Activated naive CD8-positive, alpha-beta T cell treated with anti-CD3 and anti-CD28 coated beads for 36 hours (primary cell): Measurements from ENCODE around the gene NUDT3. TPM values are rescaled to one million over a fixed set of nuclear protein-coding genes. Genes with fewer than 3 reads are reported as not detected.

Experiments
- DNase-seq: peaks from one replicate; pipeline ENCODE4 v3.0.0; 2021
- H3K27ac Mint-ChIP-seq: one replicate; pipeline ENCODE4 v1.8.0; 2022; ENCODE audit warnings: mild to moderate bottlenecking, moderate library complexity, mixed read lengths
- H3K27me3 Mint-ChIP-seq: one replicate; pipeline ENCODE4 v1.8.0; 2022; ENCODE audit warnings: mild to moderate bottlenecking, mixed read lengths
- H3K36me3 Mint-ChIP-seq: one replicate; pipeline ENCODE4 v1.8.0; 2021; ENCODE audit warnings: mild to moderate bottlenecking, mixed read lengths
- H3K4me1 Mint-ChIP-seq: one replicate; pipeline ENCODE4 v1.8.0; 2021; ENCODE audit warnings: mixed read lengths
- H3K4me3 Mint-ChIP-seq: one replicate; pipeline ENCODE4 v1.8.0; 2022; ENCODE audit warnings: mild to moderate bottlenecking, moderate library complexity, mixed read lengths
- H3K9me3 Mint-ChIP-seq: one replicate; pipeline ENCODE4 v1.8.0; 2022; ENCODE audit warnings: mixed read lengths
- total RNA-seq, 2 experiments: library from RNA; stranded (reverse); gene quantifications; one replicate each; pipeline ENCODE4 v1.2.3, GENCODE V29; 2021

NUDT3 gene
- total RNA-seq, 2 experiments from 2014 or later, result 18.1 to 18.3 TPM

DNA sequence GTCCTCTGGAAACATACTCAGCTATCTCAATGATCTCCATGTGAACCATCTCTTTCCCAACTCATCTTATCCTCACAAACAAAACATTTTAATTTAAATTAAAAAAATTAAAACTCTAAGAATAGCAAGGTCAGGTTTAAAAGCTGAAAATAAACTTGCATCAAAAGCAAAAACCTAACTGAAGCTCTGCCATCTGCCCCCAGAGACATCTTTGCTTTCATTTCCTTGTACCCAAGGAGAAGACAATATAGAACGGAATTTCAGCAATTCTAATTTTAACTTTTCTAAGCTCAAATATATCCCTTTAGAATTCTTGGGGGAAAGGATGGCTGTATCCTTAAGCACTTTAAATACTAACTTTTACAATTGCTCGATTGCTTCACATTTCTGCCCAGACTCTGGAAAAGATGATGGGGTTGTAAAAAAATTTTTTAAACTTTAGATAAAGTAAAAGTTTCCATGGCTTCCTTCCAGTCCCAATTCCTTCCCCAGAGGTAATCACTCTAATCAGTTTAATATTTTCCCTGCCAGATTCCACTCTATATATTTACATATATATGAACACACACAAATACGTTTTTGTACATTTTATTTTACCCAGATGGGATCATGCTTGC, 74.5 kb downstream of the NUDT3 start:
- H3K4me1 Mint-ChIP-seq, result peaks cover 48% of the 10 kb centered on the region
- H3K36me3 Mint-ChIP-seq, result peaks cover 8% of the 10 kb centered on the region
- no peak for DNase-seq
- no peaks in the 10 kb centered on the region for H3K9me3 Mint-ChIP-seq
- H3K27me3 Mint-ChIP-seq, result no peaks in the 10 kb centered on the region
- no peak overlapping the region for H3K27ac Mint-ChIP-seq
- H3K4me3 Mint-ChIP-seq, result no peak overlapping the region

DNA sequence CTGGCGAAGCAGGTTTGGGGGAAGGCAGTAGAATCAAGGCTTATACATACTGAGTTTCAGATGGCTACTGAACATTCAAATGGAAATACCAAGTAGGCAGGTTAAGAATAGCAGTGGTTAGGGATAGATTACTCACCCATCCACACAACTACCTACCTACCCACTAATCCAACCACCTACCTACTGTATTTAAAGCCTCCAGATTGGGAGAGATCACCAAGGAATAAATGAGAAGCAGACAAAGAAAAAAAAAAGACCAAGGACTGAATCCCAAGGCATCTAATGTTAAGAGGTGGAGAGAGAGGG, 75.3 kb downstream of the NUDT3 start:
- peaks cover 4% of the 10 kb centered on the region for H3K36me3 Mint-ChIP-seq
- H3K27me3 Mint-ChIP-seq, result no peaks in the 10 kb centered on the region
- H3K4me3 Mint-ChIP-seq, result no peak overlapping the region
- H3K27ac Mint-ChIP-seq, result peak overlapping the region; percentile 42
- no peaks in the 10 kb centered on the region for H3K9me3 Mint-ChIP-seq
- H3K4me1 Mint-ChIP-seq, result peaks cover 48% of the 10 kb centered on the region
- no peak for DNase-seq

DNA sequence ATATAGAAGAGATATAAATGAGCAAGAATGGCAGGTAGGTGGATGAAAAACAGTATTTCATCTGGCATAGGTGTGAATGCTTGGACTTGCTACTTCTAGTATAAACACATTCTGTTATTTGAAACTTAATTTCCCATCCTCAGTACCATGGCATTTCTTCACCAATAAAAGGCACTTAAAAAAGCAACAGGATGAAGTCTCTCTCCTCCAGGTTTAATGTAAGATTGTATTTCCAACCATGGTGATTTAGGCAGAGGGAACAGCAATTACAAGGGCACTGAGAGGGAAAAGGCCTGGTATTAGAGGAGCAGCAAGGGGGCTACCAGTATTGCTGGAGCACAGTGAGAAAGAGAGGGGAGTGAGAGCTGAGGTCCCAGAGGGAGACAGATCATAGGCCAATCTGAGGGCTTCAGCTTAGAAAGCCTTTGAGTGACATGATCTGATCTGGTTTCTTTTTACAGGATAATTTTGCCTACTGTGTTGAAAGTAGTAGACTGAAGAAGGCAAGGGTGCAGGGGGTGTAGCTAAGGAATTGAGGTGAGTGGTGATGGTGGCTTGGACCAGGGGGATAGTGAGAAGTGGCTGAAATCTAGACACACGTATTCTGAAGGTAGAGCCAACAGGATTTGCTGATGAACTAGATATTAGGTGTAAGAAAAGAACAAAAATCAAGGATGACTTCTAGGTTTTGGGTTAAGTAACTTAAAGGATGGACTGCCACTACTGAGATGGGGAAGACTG, 75.9 kb downstream of the NUDT3 start:
- H3K27me3 Mint-ChIP-seq, result no peaks in the 10 kb centered on the region
- peaks cover 51% of the 10 kb centered on the region for H3K4me1 Mint-ChIP-seq
- no peaks in the 10 kb centered on the region for H3K9me3 Mint-ChIP-seq
- H3K36me3 Mint-ChIP-seq, result peaks cover 4% of the 10 kb centered on the region
- no peak for DNase-seq
- no peak overlapping the region for H3K4me3 Mint-ChIP-seq
- peak overlapping the region; percentile 80 for H3K27ac Mint-ChIP-seq

DNA sequence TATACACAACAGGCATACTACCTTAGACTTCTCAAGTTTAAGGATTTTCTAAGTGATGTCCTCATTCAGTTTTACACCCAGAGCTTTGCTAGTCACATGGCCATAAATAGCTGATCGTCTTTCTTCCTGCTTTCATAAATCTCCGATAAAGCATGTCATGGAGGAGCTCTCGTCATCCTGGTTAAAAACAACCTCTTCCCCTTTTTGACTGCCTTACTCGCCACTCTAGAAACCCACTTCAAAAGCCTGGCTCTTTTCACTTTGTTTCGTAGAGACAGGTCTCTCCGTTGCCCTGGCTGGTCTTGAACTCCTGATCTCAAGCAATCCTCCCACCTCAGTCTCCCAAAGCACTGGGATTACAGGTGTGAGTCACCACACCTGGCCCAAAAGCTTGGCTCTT, 76.7 kb downstream of the NUDT3 start:
- H3K4me3 Mint-ChIP-seq, result peak overlapping the region; percentile 45

DNA sequence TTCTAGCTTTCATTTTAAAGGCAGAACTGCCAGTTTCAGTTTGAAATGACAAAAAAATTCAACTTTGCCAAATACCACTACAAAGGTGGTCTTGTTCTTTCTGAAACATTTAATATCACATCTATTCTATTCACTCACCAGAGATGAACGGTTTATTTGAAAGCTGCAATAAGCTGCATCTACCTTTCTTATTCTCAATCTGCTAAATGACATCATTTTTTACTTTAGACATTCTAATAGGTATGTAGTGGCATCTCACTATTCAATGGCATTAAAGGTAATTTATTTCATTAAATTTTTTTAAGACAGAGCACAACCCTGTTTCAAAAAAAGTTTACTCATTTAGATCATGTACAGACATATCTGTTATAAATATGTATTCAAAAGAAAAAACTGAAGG, 77.2 kb downstream of the NUDT3 start:
- no peaks in the 10 kb centered on the region for H3K9me3 Mint-ChIP-seq
- peak overlapping the region; percentile 80 for H3K27ac Mint-ChIP-seq
- H3K4me1 Mint-ChIP-seq, result peaks cover 55% of the 10 kb centered on the region
- H3K27me3 Mint-ChIP-seq, result no peaks in the 10 kb centered on the region
- peaks cover 4% of the 10 kb centered on the region for H3K36me3 Mint-ChIP-seq
- H3K4me3 Mint-ChIP-seq, result peak overlapping the region; percentile 32
- no peak for DNase-seq

More for the DNA sequence above, 76.7 kb downstream of the NUDT3 start:
- Mint-ChIP-seq H3K27ac (peak overlapping the region; percentile 80), H3K36me3 (peaks cover 4% of the 10 kb centered on the region), H3K9me3 (no peaks in the 10 kb centered on the region), H3K27me3 (no peaks in the 10 kb centered on the region), H3K4me1 (peaks cover 54% of the 10 kb centered on the region)
- DNase-seq, result peak; percentile 13

DNA sequence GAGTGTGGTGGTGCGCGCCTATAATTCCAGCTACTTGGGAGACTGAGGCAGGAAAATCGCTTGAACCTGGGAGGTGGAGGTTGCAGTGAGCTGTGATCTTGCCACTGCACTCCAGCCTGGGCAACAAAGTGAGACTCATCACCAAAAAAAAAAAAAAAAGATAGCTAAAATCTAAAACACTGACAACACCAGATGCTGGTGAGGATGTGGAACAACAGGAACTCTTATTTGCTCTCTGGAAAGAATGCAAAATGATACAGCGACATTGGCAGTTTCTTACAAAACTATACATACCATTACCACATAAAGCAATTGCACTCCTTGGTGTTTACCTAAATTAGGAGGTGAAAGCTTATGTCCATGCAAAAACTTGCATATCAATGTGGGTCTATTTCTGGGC, 80.2 kb downstream of the NUDT3 start:
- Mint-ChIP-seq H3K27ac (no peak overlapping the region), H3K27me3 (no peaks in the 10 kb centered on the region), H3K4me3 (no peak overlapping the region), H3K36me3 (peaks cover 10% of the 10 kb centered on the region), H3K4me1 (peaks cover 44% of the 10 kb centered on the region), H3K9me3 (no peaks in the 10 kb centered on the region)
- DNase-seq, result no peak

DNA sequence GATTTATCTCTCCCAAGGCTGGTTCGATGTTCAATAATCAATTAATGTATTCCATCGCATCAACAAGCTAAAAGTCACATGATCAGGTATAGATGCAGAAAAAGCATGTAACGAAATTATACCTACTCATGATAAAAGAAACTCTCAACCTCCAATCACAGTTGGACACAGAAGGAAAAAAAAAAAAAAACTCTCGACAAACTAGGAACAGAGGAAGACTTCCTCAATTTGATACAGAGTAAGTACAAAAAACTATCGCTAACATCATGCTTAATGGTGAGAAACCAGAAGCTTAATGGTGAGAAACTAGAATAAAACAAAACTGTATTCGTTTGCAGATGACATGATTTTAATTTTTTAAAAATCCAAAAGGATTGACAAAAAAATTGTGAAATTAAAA, 81.7 kb downstream of the NUDT3 start:
- no peaks in the 10 kb centered on the region for H3K9me3 Mint-ChIP-seq

DNA sequence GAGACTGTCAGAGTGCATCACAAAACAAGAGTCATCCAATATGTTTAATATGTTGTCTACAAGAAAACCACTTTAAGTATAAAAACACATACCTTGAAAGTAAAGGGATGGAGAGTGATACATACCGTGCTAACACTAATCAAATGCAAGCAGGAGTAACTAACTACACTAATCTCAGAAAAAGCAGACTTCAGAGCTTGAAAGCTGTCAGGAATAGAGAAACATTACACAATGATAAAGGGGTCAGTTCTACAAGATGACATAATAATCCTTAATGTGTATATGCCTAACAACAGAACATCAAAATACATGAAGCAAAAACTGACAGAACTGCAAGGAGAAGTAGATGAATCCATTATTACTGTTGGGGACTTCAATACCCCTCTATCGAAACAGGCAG, 84.0 kb downstream of the NUDT3 start:
- Mint-ChIP-seq H3K27ac (no peak overlapping the region), H3K4me3 (no peak overlapping the region)
- DNase-seq, result no peak

More for the DNA sequence above, 81.7 kb downstream of the NUDT3 start:
- no peak overlapping the region for H3K27ac Mint-ChIP-seq
- no peaks in the 10 kb centered on the region for H3K27me3 Mint-ChIP-seq
- H3K4me3 Mint-ChIP-seq, result no peak overlapping the region
- peaks cover 9% of the 10 kb centered on the region for H3K36me3 Mint-ChIP-seq
- H3K4me1 Mint-ChIP-seq, result peaks cover 34% of the 10 kb centered on the region
- DNase-seq, result no peak

DNA sequence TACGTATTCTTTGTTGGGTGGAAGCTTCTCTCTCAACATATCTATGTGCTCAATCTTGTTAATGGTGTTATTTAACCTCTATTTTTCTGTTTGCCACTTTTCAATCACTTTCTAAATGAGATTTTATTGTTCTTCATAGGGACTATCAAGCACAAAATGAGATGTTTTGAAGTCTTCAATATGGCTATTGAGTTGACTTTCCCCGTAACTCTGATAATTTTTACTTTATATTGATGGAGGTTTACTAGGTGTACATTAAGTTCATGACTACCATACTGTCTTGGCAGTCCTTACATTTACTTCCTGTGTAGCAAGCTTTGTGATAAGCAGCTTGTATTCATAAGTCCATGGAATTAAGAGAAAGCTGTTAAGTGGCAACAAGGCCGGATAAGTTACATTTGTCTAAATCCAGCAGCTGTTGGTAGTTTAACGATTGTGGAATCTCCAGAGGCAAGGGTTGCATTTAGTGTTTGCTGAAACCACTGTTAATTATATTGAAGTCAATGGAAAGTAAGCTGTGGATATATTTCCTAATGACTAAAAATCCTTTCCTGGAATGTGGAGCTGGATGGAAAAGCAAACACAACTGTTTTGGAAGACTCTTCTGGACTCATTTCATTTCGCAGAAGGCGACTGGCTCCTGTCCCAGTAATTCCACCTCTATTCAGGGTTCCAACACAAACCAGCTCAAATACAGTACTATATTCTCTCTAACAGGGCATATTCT, 86.3 kb downstream of the NUDT3 start:
- H3K4me1 Mint-ChIP-seq, result peaks cover 19% of the 10 kb centered on the region
- H3K9me3 Mint-ChIP-seq, result no peaks in the 10 kb centered on the region
- H3K36me3 Mint-ChIP-seq, result peaks cover 6% of the 10 kb centered on the region
- no peaks in the 10 kb centered on the region for H3K27me3 Mint-ChIP-seq
- no peak overlapping the region for H3K4me3 Mint-ChIP-seq
- no peak for DNase-seq
- H3K27ac Mint-ChIP-seq, result no peak overlapping the region

More for the DNA sequence above, 84.0 kb downstream of the NUDT3 start:
- H3K9me3 Mint-ChIP-seq, result no peaks in the 10 kb centered on the region
- H3K4me1 Mint-ChIP-seq, result peaks cover 23% of the 10 kb centered on the region
- H3K36me3 Mint-ChIP-seq, result peaks cover 6% of the 10 kb centered on the region
- H3K27me3 Mint-ChIP-seq, result no peaks in the 10 kb centered on the region

DNA sequence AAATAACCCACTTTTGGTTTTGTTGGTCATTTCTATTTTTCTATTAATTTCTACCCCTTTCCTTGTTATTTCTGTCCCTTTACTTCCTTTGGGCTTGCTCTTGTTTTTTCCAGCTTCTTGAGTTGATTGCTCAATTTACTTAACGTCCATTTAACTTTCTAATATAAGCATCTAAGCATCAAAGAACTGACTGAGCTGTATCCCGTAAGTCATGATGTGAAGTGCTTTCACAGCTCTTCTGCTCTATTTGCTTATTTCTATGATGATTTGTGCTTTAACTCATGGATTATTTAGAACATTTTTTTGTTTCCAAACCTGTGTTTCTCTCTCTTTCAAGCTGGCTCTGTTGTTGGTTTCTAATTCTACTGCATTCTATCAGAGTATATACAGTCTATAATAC, 87.0 kb downstream of the NUDT3 start:
- Mint-ChIP-seq H3K9me3 (no peaks in the 10 kb centered on the region), H3K4me3 (no peak overlapping the region), H3K36me3 (peaks cover 6% of the 10 kb centered on the region), H3K4me1 (peaks cover 18% of the 10 kb centered on the region), H3K27ac (no peak overlapping the region), H3K27me3 (no peaks in the 10 kb centered on the region)
- no peak for DNase-seq

DNA sequence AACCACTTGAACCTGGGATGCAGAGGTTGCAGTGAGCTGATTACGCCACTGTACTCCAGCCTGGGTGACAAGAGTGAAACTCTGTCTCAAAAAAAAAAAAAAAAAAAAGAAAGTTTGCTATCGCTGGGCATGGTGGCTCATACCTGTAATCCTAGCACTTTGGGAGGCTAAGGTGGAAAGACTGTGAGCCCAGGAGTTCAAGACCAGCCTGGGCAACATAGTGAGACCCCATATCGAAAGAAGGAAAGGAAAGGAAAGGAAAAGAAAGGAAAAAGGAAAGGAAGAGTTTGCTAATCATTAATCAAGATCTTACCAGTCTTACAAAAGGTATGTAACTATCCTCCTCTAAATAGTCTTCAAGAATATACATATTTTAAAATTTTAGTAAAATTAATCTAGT, 88.3 kb downstream of the NUDT3 start:
- peaks cover 17% of the 10 kb centered on the region for H3K4me1 Mint-ChIP-seq
- no peaks in the 10 kb centered on the region for H3K27me3 Mint-ChIP-seq
- DNase-seq, result no peak
- H3K9me3 Mint-ChIP-seq, result no peaks in the 10 kb centered on the region
- H3K4me3 Mint-ChIP-seq, result no peak overlapping the region
- H3K36me3 Mint-ChIP-seq, result peaks cover 6% of the 10 kb centered on the region
- H3K27ac Mint-ChIP-seq, result no peak overlapping the region

DNA sequence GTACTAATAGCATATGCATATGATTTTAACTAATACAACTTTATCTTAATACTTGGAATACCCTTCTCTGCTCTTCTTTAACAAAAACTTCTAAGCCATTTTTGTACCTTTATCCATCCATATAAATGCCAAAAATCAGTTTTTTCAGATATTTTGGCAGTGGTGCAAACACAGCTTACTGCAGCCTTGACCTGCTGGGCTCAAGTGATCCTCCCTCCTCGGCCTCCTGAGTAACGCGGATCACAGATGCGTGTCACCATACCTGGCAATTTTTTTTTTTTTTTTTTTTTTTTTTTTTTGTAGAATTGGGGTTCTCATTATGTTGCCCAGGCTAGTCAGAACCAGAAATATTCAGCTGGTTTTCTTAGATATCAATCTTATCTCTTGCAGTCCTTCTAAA, 89.5 kb downstream of the NUDT3 start:
- peaks cover 1% of the 10 kb centered on the region for H3K36me3 Mint-ChIP-seq
- no peaks in the 10 kb centered on the region for H3K27me3 Mint-ChIP-seq
- no peak overlapping the region for H3K4me3 Mint-ChIP-seq
- H3K9me3 Mint-ChIP-seq, result no peaks in the 10 kb centered on the region
- no peak for DNase-seq
- peaks cover 12% of the 10 kb centered on the region for H3K4me1 Mint-ChIP-seq
- no peak overlapping the region for H3K27ac Mint-ChIP-seq

DNA sequence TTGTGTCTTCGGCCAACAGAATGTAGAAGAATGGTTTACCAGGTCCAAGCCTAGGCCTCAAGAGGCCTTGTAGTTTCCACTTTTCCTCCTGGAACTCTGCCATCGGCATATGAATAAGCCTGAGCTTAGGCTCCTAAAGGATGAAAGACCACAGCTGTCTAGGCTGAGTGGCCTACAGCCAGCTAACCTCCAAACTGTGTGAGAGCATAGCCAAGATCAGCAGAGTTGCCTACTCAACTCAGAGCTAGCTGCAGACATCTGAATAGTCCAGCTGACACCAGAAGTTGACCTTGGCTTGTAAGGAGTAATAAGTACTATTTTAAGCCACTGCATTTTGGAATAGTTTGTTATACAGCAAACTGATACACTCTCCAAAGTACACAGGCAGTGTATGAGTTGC, 91.1 kb downstream of the NUDT3 start:
- no peaks in the 10 kb centered on the region for H3K36me3 Mint-ChIP-seq
- H3K9me3 Mint-ChIP-seq, result no peaks in the 10 kb centered on the region
- H3K27me3 Mint-ChIP-seq, result no peaks in the 10 kb centered on the region
- no peak overlapping the region for H3K4me3 Mint-ChIP-seq
- no peak overlapping the region for H3K27ac Mint-ChIP-seq
- DNase-seq, result no peak
- peaks cover 15% of the 10 kb centered on the region for H3K4me1 Mint-ChIP-seq

DNA sequence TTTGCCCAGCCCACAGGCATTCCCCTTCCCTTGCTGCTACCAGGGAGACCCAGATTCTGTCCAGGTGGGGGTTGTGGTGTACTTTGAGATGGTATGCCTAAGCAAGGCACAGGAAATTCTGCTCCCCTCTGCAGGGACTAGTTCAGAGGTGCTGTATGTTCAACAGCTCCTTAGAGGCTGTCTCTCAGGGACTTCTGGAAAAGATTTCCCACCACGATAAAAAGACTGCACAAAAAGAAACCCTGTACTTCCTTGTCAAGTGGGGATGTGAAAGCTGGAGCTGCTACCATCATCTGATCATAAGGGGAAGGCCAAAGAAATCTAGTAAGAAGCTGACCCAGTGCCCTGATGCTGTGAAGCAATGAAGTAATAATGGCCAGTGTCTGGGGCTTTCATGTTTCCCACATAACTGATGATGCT, 92.1 kb downstream of the NUDT3 start:
- Mint-ChIP-seq H3K9me3 (no peaks in the 10 kb centered on the region), H3K4me3 (no peak overlapping the region), H3K36me3 (peaks cover 3% of the 10 kb centered on the region), H3K4me1 (peaks cover 17% of the 10 kb centered on the region), H3K27me3 (no peaks in the 10 kb centered on the region), H3K27ac (no peak overlapping the region)
- no peak for DNase-seq

DNA sequence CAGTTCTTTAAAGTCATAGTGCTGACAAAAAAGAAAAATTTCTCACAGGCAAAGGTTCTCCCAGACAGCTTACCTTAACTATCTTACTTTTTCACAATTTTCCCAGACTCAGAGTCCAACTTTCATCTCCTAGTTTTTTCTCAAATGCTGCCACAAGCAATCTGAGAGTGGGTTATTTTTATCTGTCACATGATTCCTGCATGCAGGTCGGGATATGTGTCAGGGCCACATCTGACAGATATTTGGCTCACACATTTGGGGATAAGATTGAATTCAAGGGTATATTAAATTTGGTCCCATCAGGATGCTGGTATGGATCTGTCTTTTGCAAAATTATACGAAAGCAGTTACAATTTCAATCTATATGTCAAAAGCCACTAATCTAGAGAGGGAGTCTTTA, 93.5 kb downstream of the NUDT3 start:
- H3K27me3 Mint-ChIP-seq, result no peaks in the 10 kb centered on the region

More for the DNA sequence above, 93.5 kb downstream of the NUDT3 start:
- DNase-seq, result no peak
- Mint-ChIP-seq H3K27ac (no peak overlapping the region), H3K36me3 (peaks cover 5% of the 10 kb centered on the region), H3K4me3 (no peak overlapping the region), H3K9me3 (no peaks in the 10 kb centered on the region), H3K4me1 (peaks cover 17% of the 10 kb centered on the region)
